Thyroid gland (tissue), 4 donors: Measurements from ENCODE around the gene FHOD3. TPM values are rescaled to one million over a fixed set of nuclear protein-coding genes. Genes with fewer than 3 reads are reported as not detected.

Source experiments
- DNase-seq, 2 donors: peaks; one replicate each; pipeline ENCODE4 v3.0.0-alpha.2; 2019
- H3K27ac ChIP-seq, 3 donors: fragments of 200-600 bp; sonication (generic); 1 replicate in 2 of 3; 2 replicates in 1 of 3; pipeline ENCODE4 v1.5.1; 2016 to 2019; ENCODE audit warnings: mild to moderate bottlenecking in 1 of 3, moderate library complexity in 1 of 3
- H3K27me3 ChIP-seq: fragments of 200-600 bp; sonication (generic); one replicate; pipeline ENCODE4 v1.5.1; 2019
- H3K36me3 ChIP-seq, 2 donors: fragments of 200-600 bp; sonication (generic); one replicate each; pipeline ENCODE4 v1.5.1; 2016 to 2019
- H3K4me1 ChIP-seq, 2 donors: fragments of 200-600 bp; sonication (generic); one replicate each; pipeline ENCODE4 v1.5.1; 2017 to 2019
- H3K4me3 ChIP-seq, 3 donors: fragments of 200-600 bp; sonication (generic); replicated peaks in 1 of 3; 1 replicate in 2 of 3; 2 replicates in 1 of 3; pipeline ENCODE4 v1.5.1; 2016; ENCODE audit warnings: mild to moderate bottlenecking in 1 of 3
- H3K9me3 ChIP-seq: fragments of 200-600 bp; sonication (generic); one replicate; pipeline ENCODE4 v1.5.1; 2017
- CTCF ChIP-seq, 6 experiments: fragments of 200-600 bp in 3 of 6; fragments of 450-650 bp in 3 of 6; sonication (generic) in 3 of 6; IDR thresholded peaks; one replicate each; pipeline ENCODE4 v1.5.1; 2016 to 2019; ENCODE audit warnings: antibody characterized with exemption in 6 of 6, mild to moderate bottlenecking in 2 of 6, inconsistent platforms in 1 of 6, moderate library complexity in 1 of 6
- POLR2A ChIP-seq, 2 donors: fragments of 450-650 bp; IDR thresholded peaks; one replicate each; pipeline ENCODE4 v1.6.1; 2017; ENCODE audit warnings: antibody characterized with exemption in 2 of 2, mild to moderate bottlenecking in 2 of 2, moderate library complexity in 1 of 2
- WGBS, 2 donors: methylation state at CpG; one replicate each; pipeline ENCODE4 v1.1.5; 2017; 5-methylcytosine and 5-hydroxymethylcytosine counted together
- intact Hi-C: fragments of 100-400 bp; cut with DNase I; formaldehyde crosslinking; loops from one replicate; pipeline ENCODE4 v1.15.1; 2023
- total RNA-seq, 4 donors: library from RNA; depleted of rRNA; stranded (reverse); fragments of >200 nt; gene quantifications; one replicate each; pipeline ENCODE4 v1.2.3, GENCODE V29; 2016

FHOD3 gene
- total RNA-seq, 4 donors from 2014 or later: 1.6 to 6.9 (median 4.8) TPM

- peak; percentile 31 to 34 for DNase-seq
- intact Hi-C loops: no loop called here
Measured at GRCh38 chr18:36809590-36810381, 512.3 kb downstream of the FHOD3 start.

GRCh38 chr18:36811430-36811829 is 513.9 kb downstream of the FHOD3 start:
- DNase-seq: no peak
- TF ChIP-seq POLR2A (IDR thresholded peaks at IDR 0.05) (no peak), CTCF (IDR thresholded peaks at IDR 0.05) (no peak)
- peaks cover 3 to 8% of the 10 kb centered on the region in 2 donors for H3K4me1 ChIP-seq
- H3K4me3 ChIP-seq: no peak overlapping the region
- 85 to 94% methylated on average over 3 of the region's 3 CpGs for WGBS, 2 donors
- no peaks in the 10 kb centered on the region for H3K9me3 ChIP-seq
- H3K27ac ChIP-seq: no peak overlapping the region
- intact Hi-C loops: no loop called here
- peaks cover 0 to 5% of the 10 kb centered on the region in 2 donors for H3K36me3 ChIP-seq
- H3K27me3 ChIP-seq: no peaks in the 10 kb centered on the region

More at GRCh38 chr18:36809590-36810381, 512.3 kb downstream of the FHOD3 start:
- Histone ChIP-seq H3K4me3 (no peak overlapping the region), H3K27ac (no peak overlapping the region), H3K36me3 (peaks cover 5 to 10% of the 10 kb centered on the region in 2 donors), H3K4me1 (peaks cover 0 to 2% of the 10 kb centered on the region in 2 donors), H3K9me3 (no peaks in the 10 kb centered on the region), H3K27me3 (no peaks in the 10 kb centered on the region)
- TF ChIP-seq CTCF (IDR thresholded peaks at IDR 0.05): peak; percentile 48 to 74 (median 58)
- no peak for TF ChIP-seq POLR2A (IDR thresholded peaks at IDR 0.05)
- 42 to 45% methylated on average over 6 of the region's 6 CpGs for WGBS, 2 donors

GRCh38 chr18:36811955-36812354 is 514.4 kb downstream of the FHOD3 start:
- peaks cover 3 to 8% of the 10 kb centered on the region in 2 donors for H3K4me1 ChIP-seq
- DNase-seq: no peak
- no peaks in the 10 kb centered on the region for H3K27me3 ChIP-seq
- H3K9me3 ChIP-seq: no peaks in the 10 kb centered on the region
- intact Hi-C loops: no loop called here
- peaks cover 0 to 3% of the 10 kb centered on the region in 2 donors for H3K36me3 ChIP-seq
- no peak for TF ChIP-seq POLR2A (IDR thresholded peaks at IDR 0.05)
- no peak for TF ChIP-seq CTCF (IDR thresholded peaks at IDR 0.05)
- no peak overlapping the region for H3K27ac ChIP-seq
- H3K4me3 ChIP-seq: no peak overlapping the region

- 86 to 95% methylated on average over 3 of the region's 3 CpGs for WGBS, 2 donors
- Histone ChIP-seq H3K27me3 (no peaks in the 10 kb centered on the region), H3K4me3 (no peak overlapping the region), H3K9me3 (no peaks in the 10 kb centered on the region), H3K4me1 (peaks cover 3 to 8% of the 10 kb centered on the region in 2 donors), H3K36me3 (no peaks in the 10 kb centered on the region), H3K27ac (no peak overlapping the region)
- DNase-seq: no peak
- TF ChIP-seq POLR2A (IDR thresholded peaks at IDR 0.05) (no peak), CTCF (IDR thresholded peaks at IDR 0.05) (no peak)
- intact Hi-C loops: no loop called here
Measured at GRCh38 chr18:36812678-36813077, 515.2 kb downstream of the FHOD3 start.

- intact Hi-C loops: no loop called here
- Histone ChIP-seq H3K36me3 (peaks cover 0 to under 1% of the 10 kb centered on the region in 2 donors), H3K4me3 (no peak overlapping the region), H3K9me3 (no peaks in the 10 kb centered on the region), H3K27me3 (no peaks in the 10 kb centered on the region), H3K27ac (no peak overlapping the region), H3K4me1 (peaks cover 3 to 8% of the 10 kb centered on the region in 2 donors)
- no peak for TF ChIP-seq POLR2A (IDR thresholded peaks at IDR 0.05)
- TF ChIP-seq CTCF (IDR thresholded peaks at IDR 0.05): no peak
- WGBS, 2 donors: 94% methylated on average over 4 of the region's 4 CpGs
- DNase-seq: no peak
Measured at GRCh38 chr18:36813101-36813775, 515.7 kb downstream of the FHOD3 start.
